ENCODE data around the gene OTULIN. TPM values are rescaled to one million over a fixed set of nuclear protein-coding genes. Genes with fewer than 3 reads are reported as not detected.

The OTULIN gene
- 19.2 and 28.7 TPM in 2 replicates for total RNA-seq (2014; rRNA removed; shearing (Covaris generic))
- 45.6 and 46.3 TPM in 2 replicates for total RNA-seq (2022)
- percentile 92 among the genes with signal in this experiment for Bru-seq, nascent RNA
- percentile 84 among the genes with signal in this experiment for BruChase-seq, experiment 1, labeled RNA remaining after a 6-hour chase
- BruChase-seq, experiment 2, labeled RNA remaining after a 2-hour chase: percentile 94 among the genes with signal in this experiment
- long read RNA-seq, full-length matches to known transcripts: 21 of 35 reads
- long read RNA-seq, partial matches to known transcripts: 3 of 35 reads
- long read RNA-seq, other reads (novel, unspliced or antisense): 11 of 35 reads

- no peak for TF ChIP-seq CTCF (conservative IDR thresholded peaks at IDR 0.05; ENCODE audit: low read length)
- no peak for TF ChIP-seq EZH2phosphoT487 (IDR thresholded peaks at IDR 0.05; ENCODE audit: borderline replicate concordance, low read depth, low read length)
- Histone ChIP-seq H3K4me2 (ENCODE audit: low read length) (peak within 1 kb of the TSS; percentile 97), H3K36me3 (ENCODE audit: insufficient read depth, low read length) (peaks cover 33% of the 10 kb centered on the region), H4K20me1 (ENCODE audit: insufficient read depth, low read length) (peaks cover 31% of the 10 kb centered on the region), H3K4me1 (ENCODE audit: insufficient read depth, low read length, poor library complexity, severe bottlenecking) (peaks cover 66% of the 10 kb centered on the region), H3K9me2 (ENCODE audit: insufficient read depth, low read length) (no peaks in the 10 kb centered on the region), H3K79me2 (ENCODE audit: insufficient read depth, low read depth, low read length) (peaks cover 60% of the 10 kb centered on the region), H3K4me3 (ENCODE audit: low read depth, low read length, poor library complexity, severe bottlenecking) (peak within 1 kb of the TSS; percentile 87), H2AFZ (ENCODE audit: low read length) (peak within 1 kb of the TSS; percentile 85), H3K9me3 (ENCODE audit: low read length) (no peaks in the 10 kb centered on the region; the same call in 1 of the 2 replicates), H3K27ac (ENCODE audit: low read depth, low read length, poor library complexity, severe bottlenecking) (peak within 1 kb of the TSS; percentile 90)
- intact Hi-C loops (cut with micrococcal nuclease; ENCODE audit: unreplicated experiment): loop anchor here (1.0 to 10.0 kb wide), 4 partner anchors 208 to 1800 kb away; partner anchors contain the start of gene ZNF622
- DNase-seq (ENCODE audit: low spot score): peak; percentile 94
- ChIA-PET POLR2A (no interaction called here), CTCF (ENCODE audit: unreplicated experiment) (no interaction called here)
- BruUV-seq (replicated peaks): no TSS peak
These were observed at the start of gene OTULIN for GRCh38 chr5:14664270-14665100. Gene OTULIN (plus strand): TSS chr5:14664718. CDS start chr5:14664826, 108 bp downstream.

GRCh38 chr5:14615365-14615764 is 49.2 kb upstream of the OTULIN start:
- intact Hi-C loops (cut with micrococcal nuclease; ENCODE audit: unreplicated experiment): no loop called here
- DNase-seq (ENCODE audit: low spot score): no peak
- Histone ChIP-seq H3K79me2 (ENCODE audit: insufficient read depth, low read depth, low read length) (no peaks in the 10 kb centered on the region), H3K4me2 (ENCODE audit: low read length) (no peak overlapping the region), H3K9me2 (ENCODE audit: insufficient read depth, low read length) (no peaks in the 10 kb centered on the region), H3K27ac (ENCODE audit: low read depth, low read length, poor library complexity, severe bottlenecking) (no peak overlapping the region), H2AFZ (ENCODE audit: low read length) (no peak overlapping the region), H3K36me3 (ENCODE audit: insufficient read depth, low read length) (no peaks in the 10 kb centered on the region), H4K20me1 (ENCODE audit: insufficient read depth, low read length) (no peaks in the 10 kb centered on the region), H3K4me1 (ENCODE audit: insufficient read depth, low read length, poor library complexity, severe bottlenecking) (no peaks in the 10 kb centered on the region), H3K4me3 (ENCODE audit: low read depth, low read length, poor library complexity, severe bottlenecking) (no peak overlapping the region), H3K9me3 (ENCODE audit: low read length) (no peaks in the 10 kb centered on the region)
- BruUV-seq (replicated peaks): no TSS peak
- TF ChIP-seq EZH2phosphoT487 (IDR thresholded peaks at IDR 0.05; ENCODE audit: borderline replicate concordance, low read depth, low read length) (no peak), CTCF (conservative IDR thresholded peaks at IDR 0.05; ENCODE audit: low read length) (no peak)
- POLR2A ChIA-PET: no interaction called here
- CTCF ChIA-PET (ENCODE audit: unreplicated experiment): no interaction called here
